NCI-H1436 (cell line): ENCODE data around the gene MAP2K5.
"Not testable (repeated sequence)": the region's sequence is repeated elsewhere in the genome, so short reads cannot be mapped to it uniquely, and the experiment has no call there.

Experiments used
- DNase-seq: peaks from one replicate; lab custom pipeline; 2025; lab: John Stamatoyannopoulos, UW

The MAP2K5 gene

DNA sequence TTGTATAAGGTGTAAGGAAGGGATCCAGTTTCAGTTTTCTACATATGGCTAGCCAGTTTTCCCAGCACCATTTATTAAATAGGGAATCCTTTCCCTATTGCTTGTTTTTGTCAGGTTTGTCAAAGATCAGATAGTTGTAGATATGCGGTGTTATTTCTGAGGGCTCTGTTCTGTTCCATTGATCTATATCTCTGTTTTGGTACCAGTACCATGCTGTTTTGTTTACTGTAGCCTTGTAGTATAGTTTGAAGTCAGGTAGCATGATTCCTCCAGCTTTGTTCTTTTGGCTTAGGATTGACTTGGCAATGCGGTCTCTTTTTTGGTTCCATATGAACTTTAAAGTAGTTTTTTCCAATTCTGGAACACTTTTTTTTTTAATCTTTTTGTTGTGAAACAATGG, 130.3 kb downstream of the MAP2K5 start:
- DNase-seq, result not testable (repeated sequence)

DNA sequence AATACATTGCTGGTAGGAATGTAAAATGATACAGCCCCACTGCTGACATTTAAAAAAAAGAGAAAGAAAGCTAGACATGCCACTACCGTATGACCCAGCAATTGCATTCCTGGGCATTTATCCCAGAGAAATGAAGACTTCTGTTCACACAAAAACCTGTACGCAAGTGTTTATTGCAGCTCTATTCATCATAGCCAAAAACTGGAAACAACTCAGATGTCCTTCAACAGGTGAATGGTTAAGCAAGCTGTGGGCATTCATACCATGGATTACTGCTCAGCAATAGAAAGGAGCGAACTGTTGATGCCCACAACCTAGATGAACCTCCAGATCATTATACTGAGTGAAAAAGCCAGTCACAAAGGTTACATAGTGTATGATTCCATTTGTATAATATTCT, 132.5 kb downstream of the MAP2K5 start:
- no peak for DNase-seq

GRCh38 chr15:67678089-67678488, 135.6 kb downstream of the MAP2K5 start:
- no peak for DNase-seq

- no peak for DNase-seq
These were observed 136.5 kb downstream of the MAP2K5 start for GRCh38 chr15:67678993-67679392.

DNA sequence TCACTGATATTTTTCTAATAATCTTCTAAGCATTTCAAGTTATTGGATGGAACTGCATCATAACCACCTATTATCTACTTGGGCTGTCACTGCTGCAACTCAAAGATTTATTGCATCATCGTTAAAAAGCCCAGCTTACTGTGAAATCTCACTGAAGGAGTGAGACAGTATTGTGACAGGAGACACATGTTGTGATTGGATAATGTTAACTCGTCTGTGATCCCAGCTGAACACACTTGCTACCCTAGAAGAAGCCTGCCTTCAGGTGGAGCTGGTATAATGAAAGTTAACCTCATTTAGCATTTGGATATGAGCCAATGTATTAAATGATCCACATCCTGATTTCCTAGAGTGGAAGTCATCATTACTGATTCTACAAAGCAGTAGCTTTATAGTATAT, 138.1 kb downstream of the MAP2K5 start:
- peak; percentile 4 for DNase-seq

DNA sequence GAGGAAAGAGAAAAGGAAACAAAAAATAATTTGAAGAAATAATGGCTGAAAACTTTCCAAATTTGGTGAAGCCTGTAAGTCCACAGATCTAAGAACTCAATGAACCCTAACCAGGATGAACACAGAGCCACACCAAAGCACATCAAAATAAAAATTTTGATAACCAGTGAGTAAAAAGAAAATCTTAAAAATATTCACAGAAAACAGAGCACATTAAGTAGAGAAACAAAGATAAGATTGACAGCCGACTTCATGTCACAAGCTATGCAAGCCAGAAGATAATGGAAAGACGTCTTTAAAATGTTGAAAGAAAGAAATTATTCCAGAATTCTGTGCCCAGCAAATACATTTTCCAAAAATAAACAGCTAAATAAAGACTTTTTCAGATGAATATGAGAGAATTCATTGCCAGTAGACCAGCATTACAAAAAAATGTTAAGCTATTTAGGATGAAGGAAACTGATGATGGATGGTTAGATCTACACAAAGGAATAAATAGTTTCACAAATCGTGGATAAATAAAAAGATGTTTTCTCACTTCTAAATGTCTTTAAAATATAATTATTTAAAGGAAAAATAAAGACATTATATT, 142.6 kb downstream of the MAP2K5 start:
- DNase-seq, result peak; percentile 28

DNA sequence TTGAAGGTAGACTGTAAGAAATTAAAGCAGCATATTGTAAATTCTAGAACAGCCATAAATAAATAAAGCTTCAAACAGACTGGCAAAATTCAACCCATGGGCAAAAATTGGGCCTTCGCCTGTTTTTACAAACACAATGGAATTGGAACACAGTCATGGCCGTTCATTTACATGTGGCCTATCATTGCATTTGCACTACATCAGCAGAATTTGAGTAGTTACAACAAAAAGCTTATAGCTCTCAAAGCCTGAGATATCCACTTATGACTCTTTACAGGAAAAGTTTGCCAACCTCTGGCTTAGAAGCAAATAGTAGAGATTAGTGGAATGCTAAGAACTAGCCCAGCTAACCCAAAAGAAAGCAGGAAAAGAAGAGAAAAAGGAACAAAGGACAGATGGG, 143.2 kb downstream of the MAP2K5 start:
- no peak for DNase-seq

DNA sequence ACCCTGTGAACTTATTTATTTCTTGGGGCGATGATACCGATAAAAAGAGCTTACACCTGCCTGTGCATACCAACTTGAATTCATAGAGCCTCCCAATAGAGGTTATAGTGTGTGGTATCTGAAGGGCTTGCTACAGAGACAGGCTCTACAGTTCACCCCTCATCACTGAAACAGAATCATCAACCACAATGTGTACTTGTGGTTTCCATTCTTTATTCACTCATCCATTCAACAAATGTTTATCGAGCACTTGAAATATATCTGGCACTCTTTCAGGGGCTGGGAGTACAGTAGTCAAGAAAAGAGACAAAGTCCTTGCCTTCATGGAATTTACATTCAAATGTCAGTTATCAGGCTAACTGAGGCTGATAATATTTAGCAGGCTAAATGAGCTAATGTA, 148.4 kb downstream of the MAP2K5 start:
- DNase-seq, result peak; percentile 42

DNA sequence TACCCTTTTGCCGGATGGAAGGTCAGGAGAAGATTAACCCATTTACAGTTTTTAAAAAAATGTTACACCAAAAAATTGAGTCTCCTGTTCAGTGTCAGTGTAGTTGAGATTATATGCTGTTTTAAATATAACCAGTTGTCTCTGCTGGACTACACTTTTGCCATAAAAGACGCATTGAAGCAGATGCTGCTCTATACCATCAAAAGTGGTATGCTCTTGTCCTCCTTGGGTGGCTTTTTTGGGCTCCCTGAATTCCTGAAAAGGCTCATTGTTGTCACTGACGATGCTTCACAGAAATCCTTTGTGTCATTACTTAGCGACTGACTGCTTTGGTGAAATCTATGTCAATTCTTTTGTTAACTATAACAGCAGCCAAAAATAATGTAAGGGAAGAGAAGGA, 148.9 kb downstream of the MAP2K5 start:
- DNase-seq, result no peak

GRCh38 chr15:67692573-67692972, 150.1 kb downstream of the MAP2K5 start:
- no peak for DNase-seq

- no peak for DNase-seq
These were observed 153.6 kb downstream of the MAP2K5 start for GRCh38 chr15:67696087-67696486.

GRCh38 chr15:67700023-67700422, 157.5 kb downstream of the MAP2K5 start:
- DNase-seq, result no peak

GRCh38 chr15:67701669-67702068, 159.2 kb downstream of the MAP2K5 start:
- no peak for DNase-seq

GRCh38 chr15:67707520-67708283, 165.2 kb downstream of the MAP2K5 start:
- no peak for DNase-seq

DNA sequence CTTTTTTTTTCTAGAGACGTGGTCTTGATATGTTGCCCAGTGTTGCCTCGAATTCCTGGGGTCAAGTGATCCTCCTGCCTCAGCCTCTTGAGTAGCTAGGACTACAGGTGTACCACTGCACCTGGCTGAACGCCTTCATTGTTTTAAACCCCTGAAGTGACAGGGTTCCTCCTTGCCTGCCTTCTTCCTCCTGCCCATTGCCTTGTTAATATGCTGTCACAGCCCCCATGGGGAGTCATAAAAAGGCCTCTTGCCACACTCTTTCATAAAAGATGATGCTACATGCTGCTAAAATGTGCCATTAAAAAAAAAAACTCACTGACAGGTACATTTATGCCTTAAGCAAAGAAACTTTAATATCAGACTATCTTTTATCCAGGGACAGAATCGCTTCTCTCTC, 166.0 kb downstream of the MAP2K5 start:
- no peak for DNase-seq

- no peak for DNase-seq
These were observed 172.7 kb downstream of the MAP2K5 start for GRCh38 chr15:67715170-67715569.

DNA sequence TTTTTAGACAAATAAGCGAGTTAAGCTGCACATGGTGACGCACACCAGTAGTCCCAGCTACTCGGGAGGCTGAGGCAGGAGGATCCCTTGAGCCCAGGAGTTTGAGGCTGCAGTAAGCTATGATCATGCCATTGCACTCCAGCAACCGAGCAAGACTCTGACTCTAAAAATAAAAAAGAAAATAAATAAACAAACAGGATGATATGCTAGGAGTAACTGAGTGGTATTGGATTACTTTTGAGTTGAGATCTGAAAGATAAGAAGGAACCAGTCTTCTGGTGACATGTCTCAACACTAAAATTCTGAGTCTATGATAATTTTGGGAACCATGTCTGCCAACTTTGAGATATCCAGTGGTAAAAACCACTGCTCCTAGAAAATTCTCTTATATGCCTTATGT, 173.7 kb downstream of the MAP2K5 start:
- no peak for DNase-seq

GRCh38 chr15:67717776-67718175, 175.3 kb downstream of the MAP2K5 start:
- DNase-seq, result no peak

DNA sequence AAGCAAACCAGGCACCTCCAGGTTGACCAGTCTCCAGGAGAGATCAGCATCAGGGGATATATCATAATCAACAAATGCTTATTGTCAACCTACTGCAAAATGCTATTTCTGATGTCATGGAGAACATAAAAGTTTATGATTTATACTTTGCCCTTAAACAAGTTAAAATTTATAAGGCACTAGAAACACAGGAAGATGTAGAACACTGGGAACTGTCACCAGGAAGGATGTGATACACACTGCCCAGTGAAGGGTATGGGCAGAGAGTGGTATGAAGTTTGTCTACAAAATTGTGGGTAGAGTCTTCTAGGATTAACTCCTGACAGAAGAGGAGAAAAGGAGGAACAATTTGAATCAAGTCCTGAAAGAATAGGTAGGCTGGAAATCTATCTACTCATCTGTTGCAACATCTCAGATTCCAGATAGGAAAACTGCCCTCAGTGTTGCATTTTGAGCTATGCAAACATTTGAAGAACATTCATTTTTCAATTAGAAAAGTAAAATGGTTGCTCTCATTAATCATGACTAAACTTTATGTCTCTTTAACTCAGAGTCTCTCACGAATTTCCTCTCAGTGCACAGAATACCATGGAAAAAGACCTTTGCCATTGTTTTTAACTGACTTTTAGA, 176.9 kb downstream of the MAP2K5 start:
- no peak for DNase-seq

GRCh38 chr15:67720556-67721175, 178.2 kb downstream of the MAP2K5 start:
- DNase-seq, result no peak

DNA sequence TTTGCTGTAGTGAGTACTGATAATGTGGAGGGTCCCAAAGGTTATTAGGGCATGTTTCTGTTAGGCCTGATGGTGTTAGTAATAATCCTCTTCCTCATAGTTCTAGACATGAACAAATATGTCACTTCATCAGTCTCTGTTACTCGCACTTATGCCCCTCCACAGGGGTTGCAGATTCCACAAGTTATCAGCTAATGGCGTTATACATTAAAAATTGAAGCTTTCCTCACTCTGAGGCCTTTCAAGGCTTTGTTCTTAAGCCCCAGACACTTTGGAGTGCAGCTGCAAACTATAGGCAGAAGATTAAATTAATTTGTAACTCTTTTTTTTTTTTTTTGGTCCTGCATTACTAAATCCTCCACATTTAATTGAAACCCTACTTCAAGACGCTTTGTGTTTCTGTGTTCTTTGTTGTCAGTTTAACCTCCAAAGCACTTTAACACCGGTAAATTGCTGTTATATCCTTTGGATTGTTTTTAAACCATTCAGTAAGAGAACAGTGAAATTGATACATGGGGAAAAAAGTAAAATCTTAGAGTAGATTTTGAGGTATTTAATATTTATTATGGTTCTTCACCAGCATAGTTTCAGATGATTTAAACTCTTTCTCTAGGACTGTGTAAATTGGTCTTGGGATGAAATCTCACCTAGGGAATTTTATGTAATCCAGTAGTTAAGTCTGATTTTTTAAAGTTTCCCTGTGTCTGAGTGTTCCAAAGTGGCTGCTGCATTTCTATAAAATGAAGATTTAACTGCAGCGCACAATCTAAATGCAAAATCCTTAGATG, 179.7 kb downstream of the MAP2K5 start:
- no peak for DNase-seq
